Retinal pigment epithelial cell (primary cell): ENCODE measurements around the gene TNNI3K.
"Not testable (repeated sequence)": the region's sequence is repeated elsewhere in the genome, so short reads cannot be mapped to it uniquely, and the experiment has no call there.

Source experiments
- DNase-seq: peaks from one replicate; pipeline ENCODE4 v3.0.0-alpha.2; 2010; ENCODE audit warnings: low read depth
- H3K4me3 ChIP-seq: 2 replicates; pipeline ENCODE4 v1.5.1; 2011; ENCODE audit warnings: mild to moderate bottlenecking, low read length, control low read depth, moderate library complexity
- TF ChIP-seq, protein P1 (sequence below): conservative IDR thresholded peaks from 2 replicates; pipeline ENCODE4 v1.5.1; 2011; ENCODE audit warnings: low read depth, low read length, control low read depth, inconsistent platforms

Gene TNNI3K

DNA sequence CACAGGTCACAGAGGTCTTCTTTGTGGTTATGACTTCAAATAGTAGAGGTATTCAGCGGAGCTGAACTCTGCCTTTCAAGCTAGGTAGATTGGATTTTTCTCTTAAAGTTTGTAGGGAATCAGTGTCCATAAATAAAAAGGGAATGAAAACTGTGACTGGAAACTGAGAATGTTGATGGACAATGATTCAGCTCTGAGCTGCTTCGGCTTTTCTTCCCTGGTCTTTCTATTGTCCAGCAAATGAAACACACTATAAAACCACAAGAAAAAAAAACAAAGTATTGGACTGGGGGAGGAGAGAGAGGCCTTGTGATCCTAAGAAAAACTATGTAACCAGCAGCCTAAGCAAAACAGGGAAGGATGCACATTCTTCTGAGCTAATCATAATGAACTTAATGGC, 11.1 kb downstream of the TNNI3K start:
- H3K4me3 ChIP-seq, result no peak overlapping the region
- peak; percentile 22 for DNase-seq
- TF ChIP-seq, protein P1, sequence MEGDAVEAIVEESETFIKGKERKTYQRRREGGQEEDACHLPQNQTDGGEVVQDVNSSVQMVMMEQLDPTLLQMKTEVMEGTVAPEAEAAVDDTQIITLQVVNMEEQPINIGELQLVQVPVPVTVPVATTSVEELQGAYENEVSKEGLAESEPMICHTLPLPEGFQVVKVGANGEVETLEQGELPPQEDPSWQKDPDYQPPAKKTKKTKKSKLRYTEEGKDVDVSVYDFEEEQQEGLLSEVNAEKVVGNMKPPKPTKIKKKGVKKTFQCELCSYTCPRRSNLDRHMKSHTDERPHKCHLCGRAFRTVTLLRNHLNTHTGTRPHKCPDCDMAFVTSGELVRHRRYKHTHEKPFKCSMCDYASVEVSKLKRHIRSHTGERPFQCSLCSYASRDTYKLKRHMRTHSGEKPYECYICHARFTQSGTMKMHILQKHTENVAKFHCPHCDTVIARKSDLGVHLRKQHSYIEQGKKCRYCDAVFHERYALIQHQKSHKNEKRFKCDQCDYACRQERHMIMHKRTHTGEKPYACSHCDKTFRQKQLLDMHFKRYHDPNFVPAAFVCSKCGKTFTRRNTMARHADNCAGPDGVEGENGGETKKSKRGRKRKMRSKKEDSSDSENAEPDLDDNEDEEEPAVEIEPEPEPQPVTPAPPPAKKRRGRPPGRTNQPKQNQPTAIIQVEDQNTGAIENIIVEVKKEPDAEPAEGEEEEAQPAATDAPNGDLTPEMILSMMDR, result no peak

- no peak for DNase-seq
- TF ChIP-seq, protein P1, result no peak
- H3K4me3 ChIP-seq, result no peak overlapping the region
Observed at GRCh38 chr1:74247881-74248528, 12.8 kb downstream of the TNNI3K start.

DNA sequence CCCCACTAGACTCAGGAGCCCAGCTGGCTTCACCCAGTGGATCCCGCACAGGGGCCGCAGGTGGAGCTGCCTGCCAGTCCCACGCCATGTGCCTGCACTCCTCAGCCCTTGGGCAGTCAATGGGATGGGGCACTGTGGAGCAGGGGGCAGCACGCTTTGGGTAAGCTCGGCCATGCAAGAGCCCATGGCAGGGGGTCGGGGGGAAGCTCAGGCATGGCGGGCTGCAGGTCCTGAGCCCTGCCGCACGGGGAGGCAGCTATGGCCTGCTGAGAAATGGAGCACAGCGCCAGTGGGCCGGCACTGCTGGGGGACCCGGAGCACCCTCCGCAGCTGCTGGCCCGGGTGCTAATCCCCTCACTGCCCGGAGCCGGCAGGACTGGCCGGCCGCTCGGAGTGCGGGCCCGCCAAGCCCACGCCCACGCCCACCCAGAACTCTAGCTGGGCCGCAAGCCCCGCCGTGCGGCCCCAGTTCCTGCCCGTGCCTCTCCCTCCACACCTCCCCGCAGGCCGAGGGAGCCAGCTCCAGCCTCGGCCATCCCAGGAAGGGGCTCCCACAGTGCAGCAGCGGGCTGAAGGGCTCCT, 18.1 kb downstream of the TNNI3K start:
- not testable (repeated sequence) for H3K4me3 ChIP-seq, DNase-seq

DNA sequence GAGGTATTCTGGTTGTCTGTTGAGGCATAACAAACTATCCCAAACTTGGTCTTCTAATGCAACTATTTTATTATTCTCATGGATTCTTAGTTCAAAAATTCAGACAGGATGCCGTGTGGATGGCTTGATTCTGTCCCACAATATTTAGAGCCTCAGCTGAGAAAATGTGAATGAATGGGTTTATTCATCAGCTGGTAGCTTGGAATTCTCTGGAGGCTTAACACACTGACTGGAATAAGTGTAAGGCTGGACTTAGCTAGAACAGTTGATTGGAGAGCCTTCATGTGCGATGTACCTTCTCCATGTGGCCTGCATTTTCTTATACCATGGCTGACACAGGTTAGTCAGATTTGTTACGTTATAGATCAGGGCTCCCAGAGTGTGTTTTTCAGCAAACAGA, 30.8 kb downstream of the TNNI3K start:
- TF ChIP-seq, protein P1, result no peak
- no peak for DNase-seq
- H3K4me3 ChIP-seq, result no peak overlapping the region

DNA sequence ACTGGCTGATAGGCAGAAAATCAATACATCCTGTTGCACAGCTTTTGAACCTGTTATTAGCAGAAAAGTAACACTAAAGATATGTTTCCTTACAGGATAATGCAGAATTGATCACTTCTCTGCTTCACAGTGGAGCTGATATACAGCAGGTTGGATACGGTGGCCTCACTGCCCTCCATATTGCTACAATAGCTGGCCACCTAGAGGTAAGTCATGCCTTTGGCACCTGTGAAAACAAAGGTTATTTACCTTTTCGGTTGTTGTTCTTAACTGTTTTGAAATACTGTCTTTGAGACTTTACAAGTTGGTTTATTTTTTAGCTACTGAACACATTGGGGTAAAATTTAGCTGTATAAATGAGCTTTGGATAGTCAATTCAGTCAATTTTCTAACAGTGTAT, 36.3 kb downstream of the TNNI3K start:
- no peak overlapping the region for H3K4me3 ChIP-seq
- no peak for DNase-seq
- TF ChIP-seq, protein P1, result no peak

DNA sequence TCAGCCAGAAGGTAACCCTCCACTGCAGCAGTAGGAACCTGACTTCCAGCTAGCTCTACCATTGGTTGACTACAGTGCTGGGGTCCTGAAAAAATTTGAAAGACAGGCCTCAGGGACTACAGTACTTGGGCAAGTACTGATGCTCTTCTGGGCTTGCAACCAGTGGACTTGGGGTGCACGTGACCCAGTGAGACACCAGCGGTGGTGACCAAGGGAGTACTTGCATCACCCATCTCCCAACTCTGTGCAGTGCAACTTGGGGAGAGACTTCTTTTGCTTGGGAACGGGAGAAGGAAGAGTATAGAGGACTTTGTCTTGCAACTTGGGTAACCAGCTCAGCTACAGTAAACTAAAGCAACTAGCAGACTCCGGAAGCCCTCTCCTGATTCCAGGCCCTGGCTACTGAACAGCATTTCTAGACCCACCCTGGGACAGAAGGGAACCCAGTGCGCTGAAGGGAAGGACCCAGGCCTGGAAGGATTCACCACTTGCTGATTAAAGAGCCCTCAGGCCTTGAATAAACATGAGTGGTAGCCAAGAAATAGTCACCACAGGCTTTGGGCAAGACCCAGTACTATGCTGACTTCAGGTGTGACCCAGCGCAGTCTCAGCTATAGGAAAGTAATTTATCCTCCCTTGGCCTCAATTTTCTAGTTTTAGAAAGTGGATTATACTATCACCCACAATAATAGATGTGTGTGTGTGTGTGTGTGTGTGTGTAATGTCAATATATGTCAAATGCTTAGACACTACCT, 45.6 kb downstream of the TNNI3K start:
- DNase-seq, result no peak
- TF ChIP-seq, protein P1, result no peak
- H3K4me3 ChIP-seq, result no peak overlapping the region

DNA sequence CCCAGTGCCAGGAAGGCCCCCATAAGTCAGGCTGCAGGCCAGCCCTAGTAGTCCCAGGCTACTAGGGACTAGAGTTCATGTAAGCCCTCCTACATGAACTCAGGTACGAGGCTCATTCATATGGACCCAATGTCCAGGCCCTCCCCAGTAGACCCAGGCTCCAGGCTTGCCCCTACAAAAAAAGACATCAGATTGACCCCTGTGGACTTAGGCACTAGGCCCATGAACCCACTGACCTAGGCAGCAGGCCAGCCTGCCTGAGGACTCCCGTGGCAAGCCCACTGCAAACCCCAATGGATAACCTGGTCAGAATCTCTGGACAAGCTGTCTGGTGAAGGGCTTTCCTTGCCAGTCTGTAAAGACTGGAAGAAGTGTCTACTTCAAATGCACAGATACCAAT, 51.2 kb downstream of the TNNI3K start:
- no peak for DNase-seq
- H3K4me3 ChIP-seq, result no peak overlapping the region
- TF ChIP-seq, protein P1, result no peak
